BLaER1 (cell line): ENCODE data around the gene MTA3.

Experiments used
- H3K27ac ChIP-seq: shearing (Covaris generic); formaldehyde crosslinking; 2 replicates; pipeline ENCODE4 v1.8.1; 2022
- H3K27me3 ChIP-seq: shearing (Covaris generic); formaldehyde crosslinking; 2 replicates; pipeline ENCODE4 v1.8.1; 2022
- H3K36me3 ChIP-seq: shearing (Covaris generic); formaldehyde crosslinking; 2 replicates; pipeline ENCODE4 v1.8.1; 2022
- H3K4me1 ChIP-seq: shearing (Covaris generic); formaldehyde crosslinking; 2 replicates; pipeline ENCODE4 v1.8.1; 2022
- H3K4me2 ChIP-seq: shearing (Covaris generic); formaldehyde crosslinking; 2 replicates; pipeline ENCODE4 v1.8.1; 2022
- H3K4me3 ChIP-seq: shearing (Covaris generic); formaldehyde crosslinking; 2 replicates; pipeline ENCODE4 v1.8.1; 2022
- H3K9ac ChIP-seq: shearing (Covaris generic); formaldehyde crosslinking; 2 replicates; pipeline ENCODE4 v1.8.1; 2022
- H3K9me3 ChIP-seq: shearing (Covaris generic); formaldehyde crosslinking; 2 replicates; pipeline ENCODE4 v1.8.1; 2022
- H4K20me1 ChIP-seq: shearing (Covaris generic); formaldehyde crosslinking; 2 replicates; pipeline ENCODE4 v1.8.1; 2022
- Cebpa-rat ChIP-seq: shearing (Covaris generic); IDR thresholded peaks from 2 replicates; pipeline ENCODE4 v1.8.1; 2022

MTA3 gene

DNA sequence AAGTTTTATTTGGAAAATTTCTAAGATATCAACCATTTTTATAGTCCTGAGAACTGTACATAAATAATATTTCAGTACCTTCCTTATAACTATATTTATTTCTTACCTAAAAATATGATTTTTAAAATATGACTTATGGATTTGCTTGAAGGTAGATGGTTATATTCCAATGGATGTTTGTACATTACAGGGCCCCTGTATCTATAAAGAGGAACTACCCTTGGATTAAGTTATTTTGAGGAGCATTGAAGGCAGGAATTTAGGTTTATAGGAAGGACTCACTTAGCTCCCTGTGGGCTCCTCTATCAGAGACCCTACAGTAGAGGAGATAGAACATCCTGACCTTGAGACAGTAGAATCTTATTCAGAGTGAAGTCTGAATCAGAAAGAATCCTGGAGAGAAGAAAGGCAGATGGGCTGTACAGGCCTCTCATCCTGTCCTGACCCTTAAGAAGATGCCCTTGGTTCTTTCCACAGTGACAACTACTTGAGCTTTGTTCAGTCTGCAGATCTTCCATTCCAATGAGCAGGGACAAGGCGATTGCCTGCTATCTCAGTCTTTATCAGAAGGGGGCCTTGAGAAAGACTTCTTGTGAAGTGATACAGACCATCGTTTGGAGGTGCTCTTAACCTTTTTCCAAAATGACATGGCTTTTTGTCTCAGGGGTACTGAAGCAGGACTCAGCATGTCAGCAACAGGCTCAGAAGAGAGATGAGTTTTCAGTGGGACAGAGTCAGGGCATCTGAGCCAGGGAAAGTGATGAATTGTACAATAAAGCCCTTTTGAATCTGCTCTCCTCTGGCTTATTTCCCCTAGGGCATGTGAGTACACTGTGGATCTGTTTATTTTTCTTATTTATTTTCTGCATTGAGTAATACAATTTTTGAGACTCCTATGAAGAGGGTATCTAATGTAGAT, 174.6 kb downstream of the MTA3 start:
- Histone ChIP-seq H3K4me3 (no peak overlapping the region), H3K4me2 (no peak overlapping the region), H3K27me3 (no peaks in the 10 kb centered on the region), H4K20me1 (no peaks in the 10 kb centered on the region), H3K9me3 (peaks cover 25% of the 10 kb centered on the region), H3K4me1 (peaks cover 13% of the 10 kb centered on the region), H3K9ac (no peak overlapping the region), H3K36me3 (peaks cover 46% of the 10 kb centered on the region), H3K27ac (no peak overlapping the region)
- no peak for TF ChIP-seq Cebpa-rat

DNA sequence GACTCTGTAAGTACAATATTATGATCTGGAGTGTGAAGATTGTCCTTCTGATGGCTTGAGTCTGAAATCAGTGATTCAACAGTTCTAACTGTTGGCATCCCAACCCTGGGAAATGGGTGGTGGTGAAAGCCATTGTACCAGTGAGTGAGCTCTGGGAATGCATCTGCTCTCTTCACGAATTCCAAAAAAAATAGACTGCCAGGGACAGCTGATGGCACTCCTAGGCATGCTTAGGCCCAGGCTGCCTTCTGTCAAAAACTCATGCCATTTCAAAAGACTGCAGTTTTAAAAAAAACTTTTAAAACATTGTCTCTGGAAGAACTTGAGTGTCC, 175.2 kb downstream of the MTA3 start:
- H3K36me3 ChIP-seq: peaks cover 39% of the 10 kb centered on the region
- H3K4me1 ChIP-seq: peaks cover 13% of the 10 kb centered on the region
- H3K27ac ChIP-seq: no peak overlapping the region
- H4K20me1 ChIP-seq: no peaks in the 10 kb centered on the region
- H3K9me3 ChIP-seq: peaks cover 19% of the 10 kb centered on the region
- no peak overlapping the region for H3K9ac ChIP-seq
- H3K4me3 ChIP-seq: no peak overlapping the region
- H3K27me3 ChIP-seq: no peaks in the 10 kb centered on the region
- no peak overlapping the region for H3K4me2 ChIP-seq
- no peak for TF ChIP-seq Cebpa-rat

DNA sequence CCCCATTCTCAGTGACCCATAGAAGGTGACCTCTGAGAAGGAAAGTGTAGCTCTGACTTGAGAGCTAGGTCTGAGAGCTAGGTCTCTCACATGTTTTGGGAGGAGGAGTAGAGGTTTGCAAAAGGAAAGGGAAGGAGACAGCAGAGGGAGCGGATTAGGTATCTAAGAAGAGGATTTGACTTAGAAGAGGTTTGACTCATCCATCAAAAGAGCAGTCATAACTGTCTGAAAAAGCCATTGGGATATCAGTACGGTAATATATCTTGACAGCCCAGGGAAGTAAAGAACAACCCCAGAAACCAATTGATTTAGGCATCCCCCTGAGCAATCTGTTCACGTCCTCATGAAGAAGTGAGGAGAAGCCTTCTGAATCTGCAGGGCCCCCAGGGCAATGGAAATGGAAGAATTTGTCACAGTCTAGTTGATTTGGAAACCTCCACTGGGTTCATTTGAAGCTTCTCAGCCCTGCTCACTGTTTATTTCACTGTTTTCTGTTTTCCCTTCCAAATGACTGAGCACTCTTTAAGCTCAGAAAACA, 176.2 kb downstream of the MTA3 start:
- no peak for TF ChIP-seq Cebpa-rat
- peaks cover 30% of the 10 kb centered on the region for H3K36me3 ChIP-seq
- peaks cover 13% of the 10 kb centered on the region for H3K4me1 ChIP-seq

DNA sequence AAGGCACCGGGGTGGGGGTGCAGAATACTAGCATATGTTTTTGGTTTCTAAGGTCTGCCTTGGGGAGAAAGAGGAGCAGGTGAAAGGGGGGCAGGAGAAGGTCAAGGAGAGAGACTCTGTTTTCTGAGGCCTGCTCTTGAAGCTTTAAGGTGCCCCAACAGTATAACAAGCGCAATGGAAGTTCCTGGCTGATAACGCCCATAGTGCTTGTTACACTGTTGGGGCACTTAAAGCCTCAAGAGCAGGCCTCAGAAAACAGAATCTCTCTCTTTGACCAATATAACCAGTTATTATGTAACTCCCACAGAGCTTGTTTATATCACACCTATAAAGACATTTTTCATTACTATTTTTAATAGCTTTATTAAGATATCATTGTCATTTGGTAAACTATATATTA, 179.0 kb downstream of the MTA3 start:
- H4K20me1 ChIP-seq: no peaks in the 10 kb centered on the region
- H3K36me3 ChIP-seq: peaks cover 19% of the 10 kb centered on the region; the same call in 1 of the 2 replicates
- no peak overlapping the region for H3K4me2 ChIP-seq
- no peak for TF ChIP-seq Cebpa-rat
- no peaks in the 10 kb centered on the region for H3K9me3 ChIP-seq
- no peak overlapping the region for H3K9ac ChIP-seq
- H3K4me3 ChIP-seq: no peak overlapping the region
- no peaks in the 10 kb centered on the region for H3K27me3 ChIP-seq
- peaks cover 23% of the 10 kb centered on the region for H3K4me1 ChIP-seq
- no peak overlapping the region for H3K27ac ChIP-seq

More for the DNA sequence above, 176.2 kb downstream of the MTA3 start:
- H3K4me2 ChIP-seq: no peak overlapping the region
- H3K4me3 ChIP-seq: no peak overlapping the region
- peaks cover 9% of the 10 kb centered on the region; the same call in 1 of the 2 replicates for H3K9me3 ChIP-seq
- H4K20me1 ChIP-seq: no peaks in the 10 kb centered on the region
- no peak overlapping the region for H3K9ac ChIP-seq
- H3K27ac ChIP-seq: no peak overlapping the region
- H3K27me3 ChIP-seq: no peaks in the 10 kb centered on the region

DNA sequence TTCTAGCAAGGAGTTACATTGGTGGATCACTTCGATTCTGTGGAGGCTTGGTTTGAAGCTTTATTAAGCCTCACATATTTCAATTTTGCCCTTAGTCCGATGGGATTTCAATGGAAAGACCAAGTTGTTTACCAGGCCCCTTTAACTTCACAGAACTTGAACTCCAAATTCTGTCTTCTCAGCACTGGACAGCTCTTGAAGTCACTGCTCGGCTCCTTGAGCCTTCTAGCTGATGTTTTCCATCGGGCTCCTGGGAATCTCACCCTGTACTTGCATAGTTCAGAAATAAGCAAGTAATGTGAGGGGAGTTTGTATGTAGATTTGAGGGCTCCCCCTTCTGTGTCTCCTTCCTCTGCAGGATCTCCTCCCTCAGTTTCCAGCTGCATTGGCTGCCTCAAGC, 180.4 kb downstream of the MTA3 start:
- Histone ChIP-seq H3K4me1 (peaks cover 38% of the 10 kb centered on the region), H3K4me3 (no peak overlapping the region), H3K27ac (no peak overlapping the region), H4K20me1 (no peaks in the 10 kb centered on the region), H3K36me3 (peaks cover 14% of the 10 kb centered on the region; the same call in 1 of the 2 replicates), H3K9ac (no peak overlapping the region), H3K4me2 (no peak overlapping the region), H3K9me3 (no peaks in the 10 kb centered on the region), H3K27me3 (no peaks in the 10 kb centered on the region)
- TF ChIP-seq Cebpa-rat: no peak

DNA sequence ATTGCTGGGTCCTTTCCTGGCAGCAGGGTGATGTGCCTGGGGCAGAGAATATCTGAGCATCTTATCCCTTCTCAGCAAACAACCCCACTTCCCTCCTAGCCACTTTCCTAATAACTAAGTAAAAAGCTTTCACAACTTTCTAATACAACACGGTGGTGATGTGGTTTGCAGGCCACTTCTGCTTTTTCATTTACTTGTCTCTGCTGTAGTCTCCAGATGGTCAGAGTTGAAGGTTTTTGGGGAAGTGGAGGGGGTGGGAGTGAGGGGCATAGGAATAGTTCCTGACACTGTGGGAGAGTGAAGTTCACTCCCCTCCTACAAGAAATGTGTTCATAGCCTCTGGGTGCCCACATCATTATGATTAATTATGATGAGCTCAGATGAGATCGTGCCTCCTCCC, 183.9 kb downstream of the MTA3 start:
- Histone ChIP-seq H3K9ac (no peak overlapping the region), H3K27ac (peak overlapping the region; percentile 83), H3K36me3 (peaks cover under 1% of the 10 kb centered on the region; the same call in 1 of the 2 replicates), H3K9me3 (no peaks in the 10 kb centered on the region), H3K4me3 (no peak overlapping the region), H3K27me3 (no peaks in the 10 kb centered on the region), H3K4me1 (peaks cover 72% of the 10 kb centered on the region), H4K20me1 (no peaks in the 10 kb centered on the region), H3K4me2 (peak overlapping the region; percentile 82)
- no peak for TF ChIP-seq Cebpa-rat

DNA sequence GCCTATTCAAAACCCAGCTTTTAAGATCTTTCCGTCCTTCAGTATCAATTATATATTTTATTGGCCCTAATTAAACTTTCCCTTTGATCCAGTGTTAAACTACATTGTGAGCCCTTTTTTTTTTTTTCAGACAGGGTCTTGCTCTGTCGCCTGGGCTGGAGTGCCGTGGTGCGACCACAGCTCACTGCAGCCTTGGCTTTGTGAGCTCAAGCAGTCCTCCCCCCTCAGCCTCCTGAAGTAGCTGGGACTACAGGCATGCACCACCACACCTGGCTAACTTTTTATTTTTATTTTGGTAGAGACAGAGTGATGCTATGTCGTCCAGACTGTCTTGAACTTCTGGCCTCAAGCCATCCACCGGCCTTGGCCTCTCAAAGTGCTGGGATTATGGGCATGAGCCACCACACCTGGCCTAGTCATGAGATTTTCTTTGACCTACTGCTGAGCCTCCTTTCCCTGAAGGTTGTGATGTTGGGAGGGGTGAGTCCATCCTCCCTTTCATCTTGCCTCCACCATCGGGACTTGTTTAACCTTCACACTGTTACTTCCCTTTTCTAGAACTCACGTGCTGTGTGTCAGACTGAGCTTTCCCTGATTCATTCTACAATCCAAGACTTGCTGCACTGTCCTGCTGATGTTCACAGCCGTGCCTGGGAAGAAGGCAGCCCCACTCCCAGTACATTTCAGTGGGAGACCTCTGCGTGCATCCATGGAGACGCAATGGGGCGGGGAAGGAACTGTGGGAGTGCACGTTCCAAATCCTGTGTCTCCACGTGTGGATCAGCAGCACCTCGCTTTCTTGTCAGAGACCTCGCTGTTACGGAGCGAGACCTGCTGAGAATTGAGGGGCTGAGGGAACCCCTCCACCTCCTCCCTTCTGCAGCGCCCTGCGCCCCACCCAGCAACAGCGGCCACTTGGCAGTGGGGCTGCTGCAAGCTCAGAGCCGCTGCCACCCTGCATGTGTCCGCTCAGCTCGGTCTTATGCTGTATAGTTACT, 184.7 kb downstream of the MTA3 start:
- no peaks in the 10 kb centered on the region for H3K27me3 ChIP-seq
- H4K20me1 ChIP-seq: no peaks in the 10 kb centered on the region
- no peaks in the 10 kb centered on the region for H3K9me3 ChIP-seq
- peaks cover 79% of the 10 kb centered on the region for H3K4me1 ChIP-seq
- no peak overlapping the region; the same call in 1 of the 2 replicates for H3K4me3 ChIP-seq
- no peak for TF ChIP-seq Cebpa-rat
- peak overlapping the region; percentile 62 for H3K9ac ChIP-seq
- H3K4me2 ChIP-seq: peak overlapping the region; percentile 82
- peak overlapping the region; percentile 83 for H3K27ac ChIP-seq
- no peaks in the 10 kb centered on the region for H3K36me3 ChIP-seq

DNA sequence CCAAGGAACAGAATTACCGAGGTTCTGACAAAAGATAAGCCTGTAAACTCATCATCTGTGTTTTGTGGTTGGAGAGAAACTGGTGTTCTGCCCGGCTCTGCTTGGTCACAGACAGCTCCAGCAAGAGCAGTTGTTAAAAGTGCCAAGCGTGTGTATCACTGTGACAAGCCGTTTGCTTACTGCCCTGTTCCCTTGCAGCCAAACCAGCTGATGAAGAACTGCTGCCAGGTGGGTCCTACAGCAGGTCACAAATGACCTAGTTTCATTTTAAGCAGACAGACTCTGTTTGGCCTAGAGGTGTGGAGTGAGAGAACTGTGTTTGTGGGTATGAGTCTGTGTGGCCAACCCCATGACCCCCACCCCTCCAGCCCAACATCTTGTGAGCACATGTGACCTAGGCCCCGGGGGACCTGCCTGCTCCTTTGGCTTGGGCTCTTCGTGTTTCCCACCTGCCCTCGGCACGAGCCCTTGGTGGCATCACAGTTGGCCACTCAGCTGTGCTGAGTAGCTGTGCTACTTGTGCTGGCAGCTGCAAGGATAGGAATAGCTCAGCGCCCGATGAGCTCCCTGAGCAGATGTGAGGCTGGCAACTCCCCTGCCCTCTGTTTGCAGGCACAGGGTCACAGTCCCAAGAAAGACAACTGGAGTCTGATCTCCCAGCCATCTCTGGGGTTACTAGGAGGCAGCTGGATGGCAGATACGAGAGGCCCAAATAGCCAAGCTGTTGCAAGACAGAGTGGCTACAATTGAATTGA, 185.8 kb downstream of the MTA3 start:
- Histone ChIP-seq H3K9ac (peak overlapping the region; percentile 62), H4K20me1 (no peaks in the 10 kb centered on the region), H3K9me3 (no peaks in the 10 kb centered on the region), H3K4me3 (no peak overlapping the region; the same call in 1 of the 2 replicates), H3K27me3 (no peaks in the 10 kb centered on the region), H3K27ac (peak overlapping the region; percentile 83), H3K36me3 (no peaks in the 10 kb centered on the region), H3K4me2 (peak overlapping the region; percentile 82), H3K4me1 (peaks cover 79% of the 10 kb centered on the region)
- no peak for TF ChIP-seq Cebpa-rat

DNA sequence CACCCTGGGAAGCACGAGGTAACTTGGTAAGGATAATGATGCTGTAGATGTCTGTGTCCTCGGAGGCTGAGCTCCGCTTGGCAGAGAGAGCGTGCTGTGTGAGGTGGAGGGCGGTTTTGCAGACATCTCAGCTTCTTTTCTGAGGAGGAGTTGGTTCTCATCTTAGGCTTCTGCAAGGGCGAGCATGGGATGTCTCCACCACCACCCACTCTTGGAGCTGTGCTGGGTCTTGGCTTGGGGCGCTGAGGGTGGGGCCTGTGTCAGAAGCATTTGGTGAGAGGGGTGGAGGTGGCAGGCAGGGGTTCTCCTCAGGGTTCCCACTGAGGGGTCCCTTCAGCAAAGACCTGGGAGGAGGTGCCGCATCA, 186.3 kb downstream of the MTA3 start:
- Histone ChIP-seq H3K9me3 (no peaks in the 10 kb centered on the region), H3K27me3 (no peaks in the 10 kb centered on the region), H3K4me2 (peak overlapping the region; percentile 82), H3K9ac (peak overlapping the region; percentile 62), H3K4me3 (peak overlapping the region; percentile 9; the same call in 1 of the 2 replicates), H3K27ac (peak overlapping the region; percentile 83), H3K36me3 (no peaks in the 10 kb centered on the region), H3K4me1 (peaks cover 79% of the 10 kb centered on the region), H4K20me1 (no peaks in the 10 kb centered on the region)
- TF ChIP-seq Cebpa-rat: no peak
